B cell (primary cell): ENCODE results near the gene WDR41. TPM values are rescaled to one million over a fixed set of nuclear protein-coding genes. Genes with fewer than 3 reads are reported as not detected.

Experiments used
- ATAC-seq: fragments of 200-7000 bp; cut with Tn5 transposase; one replicate; pipeline ENCODE4 v1.10.0; 2021; ENCODE audit warnings: low read depth, mild to moderate bottlenecking, moderate number of reproducible peaks, moderate library complexity
- CTCF ChIA-PET: fragments of 350-600 bp; sonication (Branson Sonifier 250); formaldehyde crosslinking; loops from one replicate; lab custom pipeline; 2021; ENCODE audit warnings: antibody characterized with exemption, inconsistent platforms; lab: Charles Lee
- POLR2A ChIA-PET: fragments of 350-600 bp; sonication (Branson Sonifier 250); formaldehyde crosslinking; loops from one replicate; lab custom pipeline; 2021; ENCODE audit warnings: antibody characterized with exemption; lab: Charles Lee
- DNase-seq: peaks from one replicate; pipeline ENCODE4 v3.0.0; 2013
- H2AFZ ChIP-seq: 2 replicates; pipeline ENCODE4 v1.6.1; 2012; ENCODE audit warnings: mild to moderate bottlenecking, low read depth, low read length; ENCODE audit not compliant: insufficient read depth, poor library complexity, severe bottlenecking
- H3K27ac ChIP-seq, 2 donors: 1 replicate in 1 of 2; 2 replicates in 1 of 2; pipeline ENCODE4 v1.5.1; 2012 to 2013; ENCODE audit warnings: low read length in 2 of 2, mild to moderate bottlenecking in 2 of 2, moderate library complexity in 1 of 2
- H3K27me3 ChIP-seq, 4 experiments: fragments of 200-600 bp in 1 of 4; sonication (generic) in 1 of 4; replicated peaks in 1 of 4; 1 replicate in 2 of 4; 2 replicates in 2 of 4; pipeline versions ENCODE4 v1.6.1 to v1.7.0; 2013 to 2016; ENCODE audit warnings: low read length in 3 of 4, mild to moderate bottlenecking in 2 of 4, mixed read lengths in 1 of 4, moderate library complexity in 1 of 4; ENCODE audit not compliant: insufficient read depth in 4 of 4, control insufficient read depth in 3 of 4; ENCODE audit errors: control extremely low read depth in 1 of 4
- H3K36me3 ChIP-seq, 2 experiments: replicated peaks in 1 of 2; 1 replicate in 1 of 2; 2 replicates in 1 of 2; pipeline versions ENCODE4 v1.6.1 to v1.7.1; 2013; ENCODE audit warnings: low read length in 1 of 2; ENCODE audit not compliant: insufficient read depth in 2 of 2, control insufficient read depth in 1 of 2; ENCODE audit errors: control extremely low read depth in 1 of 2, extremely low read depth in 1 of 2
- H3K4me1 ChIP-seq, 2 donors: fragments of 200-600 bp in 1 of 2; sonication (generic) in 1 of 2; 1 replicate in 1 of 2; 2 replicates in 1 of 2; pipeline versions ENCODE4 v1.5.1 to v1.6.1; 2013 to 2017; ENCODE audit warnings: low read length in 2 of 2; ENCODE audit not compliant: control insufficient read depth in 2 of 2, insufficient read depth in 2 of 2
- H3K4me2 ChIP-seq: replicated peaks from 2 replicates; pipeline ENCODE3; 2012; ENCODE audit warnings: mild to moderate bottlenecking, low read depth, low read length; ENCODE audit not compliant: poor library complexity, severe bottlenecking
- H3K4me3 ChIP-seq, 5 experiments: fragments of 200-600 bp in 1 of 5; sonication (generic) in 1 of 5; 1 replicate in 3 of 5; 2 replicates in 2 of 5; pipeline versions ENCODE4 v1.5.1 to v1.7.0; 2011 to 2016; ENCODE audit warnings: low read length in 4 of 5, mild to moderate bottlenecking in 4 of 5, low read depth in 2 of 5, control low read depth in 1 of 5, moderate library complexity in 1 of 5; ENCODE audit not compliant: insufficient read depth in 1 of 5; ENCODE audit errors: control extremely low read depth in 1 of 5, extremely low read depth in 1 of 5
- H3K79me2 ChIP-seq: fragments of 200-600 bp; sonication (generic); one replicate; pipeline ENCODE4 v1.6.0; 2016; ENCODE audit warnings: low read length; ENCODE audit not compliant: control insufficient read depth, insufficient read depth
- H3K9ac ChIP-seq: fragments of 200-600 bp; sonication (generic); 2 replicates; pipeline ENCODE4 v1.6.1; 2017; ENCODE audit warnings: mild to moderate bottlenecking, low read length, moderate library complexity
- H3K9me3 ChIP-seq, 3 donors: one replicate each; pipeline versions ENCODE4 v1.6.1 to v1.7.1; 2013; ENCODE audit warnings: low read length in 2 of 3; ENCODE audit not compliant: control insufficient read depth in 2 of 3, insufficient read depth in 1 of 3; ENCODE audit errors: control extremely low read depth in 1 of 3
- H4K20me1 ChIP-seq: 2 replicates; pipeline ENCODE4 v1.6.0; 2012; ENCODE audit warnings: mild to moderate bottlenecking, low read length; ENCODE audit not compliant: insufficient read depth, control insufficient read depth, poor library complexity, severe bottlenecking
- H3K27ac Mint-ChIP-seq: one replicate; pipeline ENCODE4 v1.8.0; 2021; ENCODE audit warnings: mixed read lengths
- H3K27me3 Mint-ChIP-seq: one replicate; pipeline ENCODE4 v1.8.0; 2021; ENCODE audit warnings: mixed read lengths
- H3K4me1 Mint-ChIP-seq: one replicate; pipeline ENCODE4 v1.8.0; 2021; ENCODE audit warnings: mixed read lengths
- H3K4me3 Mint-ChIP-seq: one replicate; pipeline ENCODE4 v1.8.0; 2021; ENCODE audit warnings: mixed read lengths
- H3K9me3 Mint-ChIP-seq: one replicate; pipeline ENCODE4 v1.8.0; 2022; ENCODE audit warnings: mixed read lengths; ENCODE audit not compliant: insufficient read depth
- EZH2 ChIP-seq: IDR thresholded peaks from 2 replicates; pipeline ENCODE4 v1.6.1; 2012; ENCODE audit warnings: borderline replicate concordance, low read depth, mild to moderate bottlenecking, moderate library complexity, low read length; ENCODE audit not compliant: insufficient read depth, poor library complexity, severe bottlenecking
- WGBS: methylation state at CpG from one replicate; pipeline ENCODE4 v1.1.5; 2013; ENCODE audit warnings: missing lambda C conversion rate; ENCODE audit not compliant: insufficient coverage; 5-methylcytosine and 5-hydroxymethylcytosine counted together
- intact Hi-C: fragments of 100-400 bp; cut with micrococcal nuclease; formaldehyde crosslinking; loops from one replicate; pipeline ENCODE4 v1.10.0; 2022
- polyA plus RNA-seq: library from polyadenylated mRNA; depleted of rRNA; stranded (reverse); fragments of >200 nt; gene quantifications from 2 replicates; pipeline ENCODE4 v1.2.3, GENCODE V29; 2012
- total RNA-seq, 2 donors: library from RNA; stranded (reverse); fragments of 120-200 nt in 1 of 2; gene quantifications; 1 replicate in 1 of 2; 2 replicates in 1 of 2; pipeline versions ENCODE4 v1.2.3 to v1.2.4, GENCODE V29; 2013 to 2022
- TF ChIP-seq, protein P1 (sequence below): fragments of 200-600 bp; IDR thresholded peaks from one replicate; pipeline ENCODE4 v1.8.0; 2022; ENCODE audit warnings: antibody characterized with exemption, mild to moderate bottlenecking

The WDR41 gene
- total and polyA plus RNA-seq, 2 donors (not counting 1 experiment from before 2014, with no cell fraction given), result 9.0 to 30.6 TPM

DNA sequence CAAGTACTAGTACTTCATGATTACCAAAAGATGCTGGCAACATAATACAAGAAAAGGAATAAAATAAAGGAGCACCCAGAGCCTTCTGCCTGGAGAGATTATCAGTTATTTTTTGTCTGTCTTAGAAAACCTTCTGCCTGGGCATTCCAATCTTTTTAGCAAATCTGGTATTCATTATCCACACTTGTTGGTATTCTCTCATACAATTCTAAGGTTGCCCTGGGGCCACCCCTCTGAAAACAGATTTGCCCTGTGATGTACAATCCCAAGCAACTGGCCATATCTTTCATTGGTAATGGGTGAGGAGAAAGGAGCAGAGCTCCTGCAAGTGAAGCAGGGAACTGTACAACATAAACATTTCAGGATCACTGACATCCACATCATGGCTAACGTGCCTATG lies 47.8 kb downstream of the WDR41 start:
- POLR2A ChIA-PET, result no interaction called here

DNA sequence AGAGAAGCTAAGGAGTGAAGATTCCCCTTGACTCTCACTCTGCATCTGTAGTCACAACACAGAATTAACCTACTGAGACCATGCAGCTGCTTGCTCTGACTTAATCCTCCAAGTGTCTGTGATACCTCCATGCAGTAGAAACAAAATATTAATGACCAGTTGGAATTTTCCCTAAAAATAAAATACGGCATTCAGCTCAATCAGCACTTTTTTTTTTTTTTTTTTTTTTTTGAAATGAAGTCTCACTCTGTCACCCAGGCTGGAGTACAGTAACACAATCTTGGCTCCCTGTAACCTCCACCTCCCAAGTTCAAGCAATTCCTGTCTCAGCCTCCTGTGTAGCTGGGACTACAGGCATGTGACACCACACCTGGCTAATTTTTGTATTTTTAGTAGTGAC lies 48.4 kb downstream of the WDR41 start:
- no peaks in the 10 kb centered on the region for H3K79me2 ChIP-seq
- H3K4me3 ChIP-seq, result no peak overlapping the region
- TF ChIP-seq, protein P1, sequence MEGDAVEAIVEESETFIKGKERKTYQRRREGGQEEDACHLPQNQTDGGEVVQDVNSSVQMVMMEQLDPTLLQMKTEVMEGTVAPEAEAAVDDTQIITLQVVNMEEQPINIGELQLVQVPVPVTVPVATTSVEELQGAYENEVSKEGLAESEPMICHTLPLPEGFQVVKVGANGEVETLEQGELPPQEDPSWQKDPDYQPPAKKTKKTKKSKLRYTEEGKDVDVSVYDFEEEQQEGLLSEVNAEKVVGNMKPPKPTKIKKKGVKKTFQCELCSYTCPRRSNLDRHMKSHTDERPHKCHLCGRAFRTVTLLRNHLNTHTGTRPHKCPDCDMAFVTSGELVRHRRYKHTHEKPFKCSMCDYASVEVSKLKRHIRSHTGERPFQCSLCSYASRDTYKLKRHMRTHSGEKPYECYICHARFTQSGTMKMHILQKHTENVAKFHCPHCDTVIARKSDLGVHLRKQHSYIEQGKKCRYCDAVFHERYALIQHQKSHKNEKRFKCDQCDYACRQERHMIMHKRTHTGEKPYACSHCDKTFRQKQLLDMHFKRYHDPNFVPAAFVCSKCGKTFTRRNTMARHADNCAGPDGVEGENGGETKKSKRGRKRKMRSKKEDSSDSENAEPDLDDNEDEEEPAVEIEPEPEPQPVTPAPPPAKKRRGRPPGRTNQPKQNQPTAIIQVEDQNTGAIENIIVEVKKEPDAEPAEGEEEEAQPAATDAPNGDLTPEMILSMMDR, result no peak
- no peak for TF ChIP-seq EZH2
- DNase-seq (no peak), ATAC-seq (no peak)
- H3K9me3 Mint-ChIP-seq, result peaks cover 2% of the 10 kb centered on the region
- no peak overlapping the region for H3K27ac ChIP-seq
- H3K36me3 ChIP-seq, result peaks cover 18 to 34% of the 10 kb centered on the region in 2 experiments
- no peak overlapping the region for H3K9ac ChIP-seq
- H3K4me3 Mint-ChIP-seq, result no peak overlapping the region
- intact Hi-C loops, result no loop called here
- H3K9me3 ChIP-seq, result no peaks in the 10 kb centered on the region
- ChIA-PET CTCF (interaction anchor here (0.6 kb wide), 1 partner anchor 1799 kb away, joined by 8 read pairs; no protein-coding TSS in a partner anchor), POLR2A (no interaction called here)
- no peak overlapping the region for H3K27ac Mint-ChIP-seq
- no peak overlapping the region for H3K4me2 ChIP-seq
- H2AFZ ChIP-seq, result no peak overlapping the region
- H4K20me1 ChIP-seq, result no peaks in the 10 kb centered on the region
- WGBS, result 100% methylated on average over 1 of the region's 1 CpG
- H3K27me3 Mint-ChIP-seq, result no peaks in the 10 kb centered on the region
- no peaks in the 10 kb centered on the region for H3K4me1 Mint-ChIP-seq
- no peaks in the 10 kb centered on the region for H3K27me3 ChIP-seq
- H3K4me1 ChIP-seq, result no peaks in the 10 kb centered on the region

More for the DNA sequence above, 47.8 kb downstream of the WDR41 start:
- Mint-ChIP-seq H3K9me3 (peaks cover 2% of the 10 kb centered on the region), H3K27ac (no peak overlapping the region), H3K27me3 (no peaks in the 10 kb centered on the region), H3K4me3 (no peak overlapping the region), H3K4me1 (no peaks in the 10 kb centered on the region)
- intact Hi-C loops, result no loop called here
- CTCF ChIA-PET, result no interaction called here
- H3K27me3 ChIP-seq, result no peaks in the 10 kb centered on the region
- ATAC-seq (no peak), DNase-seq (no peak)
- no peak overlapping the region for H3K9ac ChIP-seq
- no peaks in the 10 kb centered on the region for H3K4me1 ChIP-seq
- no CpG with 5 or more reads among the region's 1 CpG for WGBS
- TF ChIP-seq, protein P1, result no peak
- TF ChIP-seq EZH2, result no peak
- no peak overlapping the region for H3K4me2 ChIP-seq
- H3K4me3 ChIP-seq, result no peak overlapping the region
- no peak overlapping the region for H3K27ac ChIP-seq
- H4K20me1 ChIP-seq, result no peaks in the 10 kb centered on the region
- H3K36me3 ChIP-seq, result peaks cover 17 to 37% of the 10 kb centered on the region in 2 experiments
- no peak overlapping the region for H2AFZ ChIP-seq
- H3K79me2 ChIP-seq, result no peaks in the 10 kb centered on the region
- H3K9me3 ChIP-seq, result no peaks in the 10 kb centered on the region
